Measurements from ENCODE around the gene VPS26B. TPM values are rescaled to one million over a fixed set of nuclear protein-coding genes. Genes with fewer than 3 reads are reported as not detected.

VPS26B gene
- total and polyA plus RNA-seq, 9 of the 15 experiments (the other 6 are each of a cell fraction or from before 2014, with no cell fraction given) = 3.5 to 43.3 (median 27.4) TPM

DNA sequence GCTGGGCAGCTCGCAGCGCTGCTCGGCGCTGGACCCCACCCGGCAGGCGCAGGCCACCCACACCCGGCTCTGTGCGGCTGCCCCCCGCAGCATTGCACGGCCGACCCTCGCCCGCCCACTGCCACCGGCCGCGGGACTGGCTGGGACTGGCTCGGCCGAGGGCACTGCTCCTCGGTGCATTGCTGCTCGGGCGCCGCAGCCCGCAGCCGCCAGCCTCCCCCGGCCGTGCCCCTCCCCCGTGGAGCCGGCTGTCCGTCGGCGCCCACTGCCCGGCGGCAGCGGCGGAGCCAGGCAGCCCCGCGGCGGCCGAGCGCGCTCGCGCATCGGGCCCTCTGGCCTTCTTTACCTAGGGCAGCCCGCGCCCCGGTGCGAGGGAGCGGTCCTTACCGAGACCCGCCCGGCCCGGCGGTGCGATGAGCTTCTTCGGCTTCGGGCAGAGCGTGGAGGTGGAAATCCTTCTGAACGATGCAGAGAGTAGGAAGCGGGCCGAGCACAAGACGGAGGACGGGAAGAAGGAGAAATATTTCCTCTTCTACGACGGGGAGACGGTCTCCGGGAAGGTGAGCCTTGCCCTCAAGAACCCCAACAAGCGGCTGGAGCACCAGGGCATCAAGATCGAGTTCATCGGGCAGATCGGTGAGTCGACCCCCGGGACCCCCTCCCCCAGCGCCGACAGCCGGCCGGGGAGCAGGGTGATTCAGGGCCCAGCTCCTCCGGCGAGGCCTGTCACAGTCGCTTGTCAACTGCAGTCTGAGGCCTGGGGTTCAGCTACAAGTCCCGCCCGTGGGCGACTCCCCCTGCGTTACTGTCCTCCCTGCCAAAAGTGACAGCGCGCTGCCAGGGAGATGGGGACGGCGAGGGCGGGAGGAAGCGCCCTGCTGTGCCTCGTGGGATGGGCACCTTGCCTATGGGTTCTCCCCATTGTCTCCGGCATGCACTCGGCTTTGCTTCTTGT is 516 bp downstream of the VPS26B start (continued):
- TF ChIP-seq ZBTB40 (IDR thresholded peaks at IDR 0.05) (peak; percentile 13; the same call in 1 of the 2 replicates), ZBTB40 (CRISPR knock-in tag; IDR thresholded peaks at IDR 0.05) (no peak), POLR2G (IDR thresholded peaks at IDR 0.05; ENCODE audit: low read depth, low read length) (peak; percentile 48; the same call in 1 of the 2 replicates), ELF4 (CRISPR knock-in tag; IDR thresholded peaks at IDR 0.05) (no peak), KLF1 (tag; IDR thresholded peaks at IDR 0.05) (no peak)
- TF ChIP-seq, protein P1, sequence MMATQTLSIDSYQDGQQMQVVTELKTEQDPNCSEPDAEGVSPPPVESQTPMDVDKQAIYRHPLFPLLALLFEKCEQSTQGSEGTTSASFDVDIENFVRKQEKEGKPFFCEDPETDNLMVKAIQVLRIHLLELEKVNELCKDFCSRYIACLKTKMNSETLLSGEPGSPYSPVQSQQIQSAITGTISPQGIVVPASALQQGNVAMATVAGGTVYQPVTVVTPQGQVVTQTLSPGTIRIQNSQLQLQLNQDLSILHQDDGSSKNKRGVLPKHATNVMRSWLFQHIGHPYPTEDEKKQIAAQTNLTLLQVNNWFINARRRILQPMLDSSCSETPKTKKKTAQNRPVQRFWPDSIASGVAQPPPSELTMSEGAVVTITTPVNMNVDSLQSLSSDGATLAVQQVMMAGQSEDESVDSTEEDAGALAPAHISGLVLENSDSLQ (IDR thresholded peaks at IDR 0.05) = peak; percentile 80
- TF ChIP-seq, protein P2, sequence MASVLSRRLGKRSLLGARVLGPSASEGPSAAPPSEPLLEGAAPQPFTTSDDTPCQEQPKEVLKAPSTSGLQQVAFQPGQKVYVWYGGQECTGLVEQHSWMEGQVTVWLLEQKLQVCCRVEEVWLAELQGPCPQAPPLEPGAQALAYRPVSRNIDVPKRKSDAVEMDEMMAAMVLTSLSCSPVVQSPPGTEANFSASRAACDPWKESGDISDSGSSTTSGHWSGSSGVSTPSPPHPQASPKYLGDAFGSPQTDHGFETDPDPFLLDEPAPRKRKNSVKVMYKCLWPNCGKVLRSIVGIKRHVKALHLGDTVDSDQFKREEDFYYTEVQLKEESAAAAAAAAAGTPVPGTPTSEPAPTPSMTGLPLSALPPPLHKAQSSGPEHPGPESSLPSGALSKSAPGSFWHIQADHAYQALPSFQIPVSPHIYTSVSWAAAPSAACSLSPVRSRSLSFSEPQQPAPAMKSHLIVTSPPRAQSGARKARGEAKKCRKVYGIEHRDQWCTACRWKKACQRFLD (CRISPR knock-in tag; IDR thresholded peaks at IDR 0.05) = peak; percentile 28; the same call in 1 of the 2 replicates
- TF ChIP-seq, protein P3, sequence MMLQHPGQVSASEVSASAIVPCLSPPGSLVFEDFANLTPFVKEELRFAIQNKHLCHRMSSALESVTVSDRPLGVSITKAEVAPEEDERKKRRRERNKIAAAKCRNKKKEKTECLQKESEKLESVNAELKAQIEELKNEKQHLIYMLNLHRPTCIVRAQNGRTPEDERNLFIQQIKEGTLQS (IDR thresholded peaks at IDR 0.05) = no peak
- TF ChIP-seq, protein P3 (CRISPR knock-in tag; conservative IDR thresholded peaks at IDR 0.05) = no peak
- TF ChIP-seq, protein P4, sequence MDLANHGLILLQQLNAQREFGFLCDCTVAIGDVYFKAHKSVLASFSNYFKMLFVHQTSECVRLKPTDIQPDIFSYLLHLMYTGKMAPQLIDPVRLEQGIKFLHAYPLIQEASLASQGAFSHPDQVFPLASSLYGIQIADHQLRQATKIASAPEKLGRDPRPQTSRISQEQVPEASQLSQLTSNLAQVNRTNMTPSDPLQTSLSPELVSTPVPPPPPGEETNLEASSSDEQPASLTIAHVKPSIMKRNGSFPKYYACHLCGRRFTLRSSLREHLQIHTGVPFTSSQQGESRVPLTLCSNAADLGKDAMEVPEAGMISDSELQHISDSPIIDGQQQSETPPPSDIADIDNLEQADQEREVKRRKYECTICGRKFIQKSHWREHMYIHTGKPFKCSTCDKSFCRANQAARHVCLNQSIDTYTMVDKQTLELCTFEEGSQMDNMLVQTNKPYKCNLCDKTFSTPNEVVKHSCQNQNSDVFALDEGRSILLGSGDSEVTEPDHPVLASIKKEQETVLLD (IDR thresholded peaks at IDR 0.05) = no peak

All from K562 (cell line).